ENCODE data around the gene SYCN. TPM values are rescaled to one million over a fixed set of nuclear protein-coding genes. Genes with fewer than 3 reads are reported as not detected.

SYCN gene
- total RNA-seq, 4 donors from 2014 or later: not detected

DNA sequence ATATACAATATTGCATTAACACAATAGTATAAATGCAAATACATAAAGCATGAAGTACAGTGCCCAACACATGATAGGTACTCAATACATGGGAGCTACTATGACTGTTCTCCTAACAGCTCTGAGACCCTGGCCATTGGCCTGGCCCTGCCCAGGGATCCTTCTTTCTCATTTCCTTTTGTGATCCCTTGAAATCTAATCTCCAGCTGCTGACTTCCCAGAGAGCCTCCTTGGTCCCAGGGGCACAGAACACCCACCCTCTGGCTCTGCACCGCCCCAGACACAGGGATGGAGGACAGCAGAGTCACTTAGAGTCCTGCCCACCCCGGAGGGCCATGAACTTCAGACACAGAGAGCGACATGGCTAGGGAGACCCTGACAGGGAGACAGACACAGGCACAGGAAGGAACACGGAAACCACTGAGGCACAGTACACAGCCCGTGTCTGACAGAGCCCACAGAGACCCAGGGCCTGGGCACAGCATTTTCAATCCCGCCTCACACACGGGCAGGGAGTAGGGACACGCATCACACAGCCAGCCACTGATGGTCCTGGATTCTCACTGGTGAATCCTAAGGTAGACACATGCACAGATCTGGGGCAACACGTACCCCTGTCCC, 4.2 kb upstream of the SYCN start:
- TF ChIP-seq POLR2A (IDR thresholded peaks at IDR 0.05) (no peak), POLR2AphosphoS5 (IDR thresholded peaks at IDR 0.05) (no peak), EP300 (IDR thresholded peaks at IDR 0.05) (no peak)
- TF ChIP-seq, protein P1, sequence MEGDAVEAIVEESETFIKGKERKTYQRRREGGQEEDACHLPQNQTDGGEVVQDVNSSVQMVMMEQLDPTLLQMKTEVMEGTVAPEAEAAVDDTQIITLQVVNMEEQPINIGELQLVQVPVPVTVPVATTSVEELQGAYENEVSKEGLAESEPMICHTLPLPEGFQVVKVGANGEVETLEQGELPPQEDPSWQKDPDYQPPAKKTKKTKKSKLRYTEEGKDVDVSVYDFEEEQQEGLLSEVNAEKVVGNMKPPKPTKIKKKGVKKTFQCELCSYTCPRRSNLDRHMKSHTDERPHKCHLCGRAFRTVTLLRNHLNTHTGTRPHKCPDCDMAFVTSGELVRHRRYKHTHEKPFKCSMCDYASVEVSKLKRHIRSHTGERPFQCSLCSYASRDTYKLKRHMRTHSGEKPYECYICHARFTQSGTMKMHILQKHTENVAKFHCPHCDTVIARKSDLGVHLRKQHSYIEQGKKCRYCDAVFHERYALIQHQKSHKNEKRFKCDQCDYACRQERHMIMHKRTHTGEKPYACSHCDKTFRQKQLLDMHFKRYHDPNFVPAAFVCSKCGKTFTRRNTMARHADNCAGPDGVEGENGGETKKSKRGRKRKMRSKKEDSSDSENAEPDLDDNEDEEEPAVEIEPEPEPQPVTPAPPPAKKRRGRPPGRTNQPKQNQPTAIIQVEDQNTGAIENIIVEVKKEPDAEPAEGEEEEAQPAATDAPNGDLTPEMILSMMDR (IDR thresholded peaks at IDR 0.05): no peak
- Histone ChIP-seq H3K9me3 (no peaks in the 10 kb centered on the region), H3K27me3 (peaks cover 62% of the 10 kb centered on the region), H3K36me3 (no peaks in the 10 kb centered on the region), H3K27ac (no peak overlapping the region), H3K4me1 (no peaks in the 10 kb centered on the region), H3K4me3 (no peak overlapping the region)
- no peak for ATAC-seq
- WGBS, 2 donors (ENCODE audit: low coverage in 1 of 2): no CpG with 5 or more reads among the region's 9 CpGs

DNA sequence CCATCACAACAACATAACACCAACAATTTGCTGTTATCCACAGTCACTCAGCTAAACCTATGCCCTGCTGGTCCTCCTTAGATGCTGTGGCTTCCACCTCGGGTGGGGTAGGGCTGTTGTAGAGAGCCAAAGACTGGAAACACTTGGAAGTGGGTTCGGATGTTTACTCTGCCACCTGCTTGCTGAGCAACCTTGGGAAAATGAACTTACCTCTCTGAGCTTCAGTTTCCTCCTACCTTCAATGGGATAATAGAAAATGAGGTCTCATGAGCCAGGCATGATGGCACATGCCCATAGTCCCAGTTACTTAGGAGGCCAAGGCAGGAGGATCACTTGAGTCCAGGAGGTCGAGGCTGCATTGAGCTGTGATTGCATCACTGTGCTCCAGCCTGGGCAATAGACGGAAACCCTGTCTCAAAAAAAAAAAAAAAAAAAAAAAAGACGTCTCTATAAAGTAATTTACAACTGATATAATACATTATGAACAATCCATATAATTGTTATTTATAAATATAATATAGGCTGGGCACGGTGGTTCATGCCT, 3.3 kb upstream of the SYCN start:
- Histone ChIP-seq H3K27me3 (peaks cover 66% of the 10 kb centered on the region), H3K36me3 (no peaks in the 10 kb centered on the region), H3K4me1 (no peaks in the 10 kb centered on the region), H3K4me3 (no peak overlapping the region), H3K27ac (no peak overlapping the region), H3K9me3 (no peaks in the 10 kb centered on the region)
- ATAC-seq: no peak
- 63 to 77% methylated on average over 3 to 6 of the region's 6 CpGs for WGBS, 2 donors (ENCODE audit: low coverage in 1 of 2)
- TF ChIP-seq, protein P1 (IDR thresholded peaks at IDR 0.05): no peak
- no peak for TF ChIP-seq POLR2A (IDR thresholded peaks at IDR 0.05)
- no peak for TF ChIP-seq POLR2AphosphoS5 (IDR thresholded peaks at IDR 0.05)
- no peak for TF ChIP-seq EP300 (IDR thresholded peaks at IDR 0.05)

DNA sequence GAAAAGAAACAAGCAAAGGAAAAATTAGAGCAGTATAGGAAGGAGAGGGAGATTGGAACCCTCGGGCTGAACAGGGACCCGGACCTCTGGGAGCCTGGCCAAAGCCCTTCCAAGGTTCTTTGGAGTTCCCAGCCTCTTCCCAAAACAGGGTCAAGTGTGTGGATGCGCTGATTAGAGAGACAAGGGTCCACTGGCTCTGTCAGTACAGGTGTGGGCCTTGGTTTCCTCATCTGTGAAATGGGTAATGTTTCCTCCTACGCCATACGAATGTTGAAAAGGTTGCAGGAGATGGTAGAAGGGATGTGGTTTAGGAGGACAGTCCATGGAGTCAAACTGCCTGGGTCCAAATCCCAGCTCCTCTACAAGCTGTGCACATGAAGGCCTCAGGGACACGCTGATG, 2.1 kb upstream of the SYCN start:
- H3K9me3 ChIP-seq: no peaks in the 10 kb centered on the region
- H3K27me3 ChIP-seq: peaks cover 75% of the 10 kb centered on the region
- no peak overlapping the region for H3K27ac ChIP-seq
- H3K4me3 ChIP-seq: no peak overlapping the region
- ATAC-seq: no peak
- TF ChIP-seq, protein P1 (IDR thresholded peaks at IDR 0.05): no peak
- TF ChIP-seq POLR2A (IDR thresholded peaks at IDR 0.05) (no peak), POLR2AphosphoS5 (IDR thresholded peaks at IDR 0.05) (no peak), EP300 (IDR thresholded peaks at IDR 0.05) (no peak)
- whole genome bisulfite sequencing, 2 donors (ENCODE audit: low coverage in 1 of 2): 65 to 100% methylated on average over 3 to 4 of the region's 6 CpGs
- H3K36me3 ChIP-seq: no peaks in the 10 kb centered on the region
- H3K4me1 ChIP-seq: no peaks in the 10 kb centered on the region

DNA sequence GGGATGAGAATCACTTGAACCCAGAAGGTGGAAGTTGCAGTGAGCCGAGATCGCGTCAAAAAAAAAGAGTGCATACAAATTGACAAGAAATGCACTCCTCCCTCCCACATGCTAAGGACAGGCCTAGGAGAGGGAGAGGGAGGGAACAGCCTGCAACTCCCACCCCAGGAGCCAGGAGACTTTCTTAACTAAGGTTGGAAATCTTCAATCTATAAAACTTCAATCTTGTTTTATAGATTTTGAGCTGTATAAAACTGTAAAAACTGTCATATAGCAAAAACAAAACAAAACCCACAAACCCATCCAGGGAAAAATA, 1.3 kb upstream of the SYCN start:
- H3K36me3 ChIP-seq: no peaks in the 10 kb centered on the region
- no peaks in the 10 kb centered on the region for H3K4me1 ChIP-seq
- ATAC-seq: no peak
- no peaks in the 10 kb centered on the region for H3K9me3 ChIP-seq
- no peak for TF ChIP-seq POLR2AphosphoS5 (IDR thresholded peaks at IDR 0.05)
- TF ChIP-seq POLR2A (IDR thresholded peaks at IDR 0.05): no peak
- TF ChIP-seq EP300 (IDR thresholded peaks at IDR 0.05): no peak
- TF ChIP-seq, protein P1 (IDR thresholded peaks at IDR 0.05): no peak
- H3K27ac ChIP-seq: no peak overlapping the region
- H3K4me3 ChIP-seq: no peak overlapping the region
- 65 to 79% methylated on average over 3 of the region's 3 CpGs for WGBS, 2 donors (ENCODE audit: low coverage in 1 of 2)
- peaks cover 82% of the 10 kb centered on the region for H3K27me3 ChIP-seq

DNA sequence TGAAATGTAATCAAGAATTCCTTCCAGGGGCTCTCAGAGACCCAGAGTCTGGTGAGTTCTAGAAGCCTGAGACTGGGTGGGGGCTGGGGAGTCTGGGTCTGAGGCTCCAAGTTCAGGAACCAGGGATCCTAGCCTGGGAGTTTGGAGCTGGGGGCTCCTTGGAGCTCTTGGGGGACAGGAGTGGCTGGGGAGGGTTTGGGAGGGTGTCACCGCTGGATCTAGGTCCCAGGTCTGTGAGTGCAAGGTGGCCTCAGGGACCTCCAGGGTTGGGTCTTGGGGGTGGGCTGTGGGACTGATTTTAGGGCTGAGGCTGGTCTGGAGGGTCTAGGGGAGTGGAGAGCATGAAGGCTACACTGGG, 1.1 kb downstream of the SYCN start:
- no peak overlapping the region for H3K4me3 ChIP-seq
- no peak for TF ChIP-seq EP300 (IDR thresholded peaks at IDR 0.05)
- TF ChIP-seq POLR2AphosphoS5 (IDR thresholded peaks at IDR 0.05): no peak
- TF ChIP-seq, protein P1 (IDR thresholded peaks at IDR 0.05): no peak
- no peak overlapping the region for H3K27ac ChIP-seq
- H3K27me3 ChIP-seq: peaks cover 97% of the 10 kb centered on the region
- H3K4me1 ChIP-seq: peaks cover 0 to 3% (median 0%) of the 10 kb centered on the region in 3 donors
- no CpG with 5 or more reads among the region's 1 CpG for WGBS, 2 donors (ENCODE audit: low coverage in 1 of 2)
- ATAC-seq: no peak
- H3K9me3 ChIP-seq: no peaks in the 10 kb centered on the region
- H3K36me3 ChIP-seq: no peaks in the 10 kb centered on the region
